Activated CD8-positive, alpha-beta T cell treated with anti-CD3 and anti-CD28 coated beads for 36 hours (primary cell): ENCODE data around the gene RANBP10. TPM values are rescaled to one million over a fixed set of nuclear protein-coding genes. Genes with fewer than 3 reads are reported as not detected.

Experiments used
- ATAC-seq: fragments of 200-7000 bp; cut with Tn5 transposase; one replicate; pipeline ENCODE4 v1.10.0; 2021; ENCODE audit warnings: mild to moderate bottlenecking, moderate library complexity
- CTCF ChIA-PET: fragments of 350-600 bp; sonication (Branson Sonifier 250); formaldehyde crosslinking; loops from one replicate; lab custom pipeline; 2021; ENCODE audit warnings: antibody characterized with exemption; lab: Charles Lee
- POLR2A ChIA-PET: fragments of 350-600 bp; sonication (Branson Sonifier 250); formaldehyde crosslinking; loops from one replicate; lab custom pipeline; 2021; ENCODE audit warnings: antibody characterized with exemption; lab: Charles Lee
- DNase-seq: peaks from one replicate; pipeline ENCODE4 v3.0.0-alpha.2; 2020
- H3K27ac Mint-ChIP-seq: one replicate; pipeline ENCODE4 v1.8.0; 2021; ENCODE audit warnings: mild to moderate bottlenecking, mixed read lengths
- H3K27me3 Mint-ChIP-seq: one replicate; pipeline ENCODE4 v1.8.0; 2021; ENCODE audit warnings: mixed read lengths
- H3K36me3 Mint-ChIP-seq: one replicate; pipeline ENCODE4 v1.8.0; 2021; ENCODE audit warnings: low read depth, mixed read lengths
- H3K4me1 Mint-ChIP-seq: one replicate; pipeline ENCODE4 v1.8.0; 2021; ENCODE audit warnings: low read depth, mixed read lengths
- H3K4me3 Mint-ChIP-seq: one replicate; pipeline ENCODE4 v1.8.0; 2021; ENCODE audit warnings: mild to moderate bottlenecking, moderate library complexity, mixed read lengths
- H3K9me3 Mint-ChIP-seq: one replicate; pipeline ENCODE4 v1.8.0; 2021; ENCODE audit warnings: mixed read lengths
- intact Hi-C: fragments of 100-400 bp; cut with micrococcal nuclease; formaldehyde crosslinking; loops from one replicate; pipeline ENCODE4 v1.10.0; 2022
- total RNA-seq, 2 experiments: library from RNA; stranded (reverse); gene quantifications; one replicate each; pipeline ENCODE4 v1.2.3, GENCODE V29; 2021
- TF ChIP-seq, protein P1 (sequence below): fragments of 200-600 bp; IDR thresholded peaks from one replicate; pipeline ENCODE4 v1.8.0; 2022; ENCODE audit warnings: antibody characterized with exemption, mild to moderate bottlenecking

The RANBP10 gene
- total RNA-seq, 2 experiments from 2014 or later = 15.9 to 18.9 TPM

DNA sequence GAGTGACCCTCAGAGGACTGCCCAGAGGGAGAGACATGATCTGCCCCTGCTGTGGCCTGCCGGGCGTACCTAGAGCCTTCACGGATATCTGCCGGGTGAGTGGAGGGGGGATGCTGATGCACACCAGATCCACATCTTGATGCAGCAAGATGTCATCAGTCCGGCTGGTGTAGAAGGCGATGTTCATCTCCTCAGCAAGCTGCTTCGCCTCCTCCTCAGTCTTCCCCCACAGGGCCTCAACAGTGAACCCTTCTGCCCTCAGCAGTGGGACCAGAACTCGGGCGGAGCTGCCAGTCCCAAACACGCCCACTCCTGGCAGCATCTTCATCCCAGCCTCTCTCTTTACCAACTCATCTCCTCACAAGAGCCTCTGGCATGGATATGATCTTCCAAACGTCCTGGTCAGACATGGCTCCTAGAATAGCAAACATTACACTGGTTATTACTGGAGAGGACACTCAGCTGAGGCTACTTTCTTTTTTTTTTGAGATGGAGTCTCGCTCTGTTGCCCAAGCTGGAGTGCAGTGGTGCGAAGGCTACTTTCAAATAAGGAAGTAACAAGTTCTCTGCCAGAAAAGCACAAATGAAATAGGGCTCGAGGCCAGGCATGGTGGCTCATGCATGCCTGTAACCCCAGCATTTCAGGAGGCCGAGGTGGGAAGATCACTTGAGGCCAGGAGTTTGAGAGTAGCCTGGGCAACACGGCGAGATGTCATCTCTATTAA lies 120.8 kb downstream of the RANBP10 start:
- Mint-ChIP-seq H3K4me3 (no peak overlapping the region), H3K27me3 (no peaks in the 10 kb centered on the region), H3K27ac (no peak overlapping the region), H3K4me1 (no peaks in the 10 kb centered on the region), H3K9me3 (no peaks in the 10 kb centered on the region), H3K36me3 (peaks cover 10% of the 10 kb centered on the region)
- TF ChIP-seq, protein P1, sequence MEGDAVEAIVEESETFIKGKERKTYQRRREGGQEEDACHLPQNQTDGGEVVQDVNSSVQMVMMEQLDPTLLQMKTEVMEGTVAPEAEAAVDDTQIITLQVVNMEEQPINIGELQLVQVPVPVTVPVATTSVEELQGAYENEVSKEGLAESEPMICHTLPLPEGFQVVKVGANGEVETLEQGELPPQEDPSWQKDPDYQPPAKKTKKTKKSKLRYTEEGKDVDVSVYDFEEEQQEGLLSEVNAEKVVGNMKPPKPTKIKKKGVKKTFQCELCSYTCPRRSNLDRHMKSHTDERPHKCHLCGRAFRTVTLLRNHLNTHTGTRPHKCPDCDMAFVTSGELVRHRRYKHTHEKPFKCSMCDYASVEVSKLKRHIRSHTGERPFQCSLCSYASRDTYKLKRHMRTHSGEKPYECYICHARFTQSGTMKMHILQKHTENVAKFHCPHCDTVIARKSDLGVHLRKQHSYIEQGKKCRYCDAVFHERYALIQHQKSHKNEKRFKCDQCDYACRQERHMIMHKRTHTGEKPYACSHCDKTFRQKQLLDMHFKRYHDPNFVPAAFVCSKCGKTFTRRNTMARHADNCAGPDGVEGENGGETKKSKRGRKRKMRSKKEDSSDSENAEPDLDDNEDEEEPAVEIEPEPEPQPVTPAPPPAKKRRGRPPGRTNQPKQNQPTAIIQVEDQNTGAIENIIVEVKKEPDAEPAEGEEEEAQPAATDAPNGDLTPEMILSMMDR = no peak
- POLR2A ChIA-PET = interaction anchor here (0.9 kb wide), 1 partner anchor 174 kb away, joined by 3 read pairs; no protein-coding TSS in a partner anchor
- intact Hi-C loops = no loop called here
- no peak for DNase-seq
- CTCF ChIA-PET = no interaction called here
- ATAC-seq = no peak

DNA sequence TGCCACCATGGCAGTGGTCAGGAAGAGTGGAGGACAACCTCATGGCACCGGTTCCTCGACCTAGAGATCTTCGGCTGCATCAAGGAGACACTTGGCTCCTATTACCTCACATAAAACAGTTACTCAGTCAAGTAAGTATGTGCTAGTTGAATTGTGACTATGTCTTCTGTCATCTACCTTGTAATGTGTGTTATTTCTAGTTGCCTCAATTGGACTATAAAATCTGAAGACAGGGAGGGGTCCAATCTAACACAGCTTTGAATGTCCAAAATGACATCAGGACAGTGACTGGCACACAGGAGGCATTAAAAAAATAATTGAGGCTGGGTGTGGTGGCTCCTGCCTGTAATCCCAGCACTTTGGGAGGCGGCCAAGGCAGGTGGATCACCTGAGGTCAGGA lies 122.6 kb downstream of the RANBP10 start:
- DNase-seq (no peak), ATAC-seq (no peak)
- intact Hi-C loops = no loop called here
- Mint-ChIP-seq H3K27ac (no peak overlapping the region), H3K4me1 (no peaks in the 10 kb centered on the region), H3K9me3 (no peaks in the 10 kb centered on the region), H3K36me3 (peaks cover 10% of the 10 kb centered on the region), H3K27me3 (no peaks in the 10 kb centered on the region), H3K4me3 (no peak overlapping the region)
- TF ChIP-seq, protein P1 = no peak
- ChIA-PET CTCF (interaction anchor here (2.0 kb wide), 2 partner anchors 11 to 133 kb away, joined by 7 to 10 read pairs; no protein-coding TSS in a partner anchor), POLR2A (no interaction called here)

DNA sequence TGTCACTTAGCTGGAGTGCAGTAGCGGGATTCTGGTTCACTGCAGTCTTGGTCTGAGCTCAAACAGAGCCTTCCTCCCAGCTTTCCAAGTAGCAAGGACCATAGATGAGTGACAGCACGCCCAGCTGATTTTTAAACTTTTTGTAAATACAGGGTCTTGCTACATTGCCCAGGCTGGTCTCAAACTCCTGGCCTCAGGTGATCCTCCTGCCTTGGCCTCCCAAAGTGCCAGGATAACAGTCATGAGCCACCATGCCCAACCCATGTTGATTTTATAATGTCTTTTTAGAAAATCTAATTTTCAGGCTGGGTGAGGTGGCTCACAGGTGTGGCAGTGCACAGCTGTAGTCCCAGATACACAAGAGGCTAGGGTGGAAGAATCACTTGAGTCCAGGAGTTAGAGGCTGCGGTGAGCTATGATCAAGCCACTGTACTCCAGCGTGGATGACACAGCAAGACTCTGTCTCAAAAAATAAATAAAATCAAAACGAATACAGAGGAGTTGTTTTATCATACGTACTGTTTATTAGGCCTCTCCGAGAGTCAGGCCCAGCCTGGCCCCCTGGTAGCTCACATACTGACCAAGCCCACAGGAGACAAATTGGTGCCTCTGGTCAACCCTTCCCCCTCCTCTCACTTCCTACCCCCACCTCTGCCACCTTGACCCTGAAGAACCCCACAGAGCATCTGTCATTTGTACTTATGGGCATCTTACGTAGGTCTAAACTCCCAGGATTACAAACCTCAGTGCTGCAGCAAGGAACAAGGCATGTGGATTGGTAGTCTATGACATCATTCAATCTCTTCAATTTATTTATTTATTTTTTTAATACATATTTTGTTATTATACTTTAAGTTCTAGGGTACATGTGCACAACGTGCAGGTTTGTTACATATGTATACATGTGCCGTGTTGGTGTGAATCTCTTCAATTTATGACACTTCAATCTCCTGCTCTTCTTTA lies 126.1 kb downstream of the RANBP10 start:
- DNase-seq = no peak
- ChIA-PET POLR2A (interaction anchor here (1.1 kb wide), 1 partner anchor 13 kb away, joined by 3 read pairs; no protein-coding TSS in a partner anchor), CTCF (interaction anchor here (1.2 to 1.3 kb wide), 3 partner anchors 8 to 12 kb away, joined by 3 to 4 read pairs (median 4); no protein-coding TSS in a partner anchor)
- intact Hi-C loops = no loop called here
- Mint-ChIP-seq H3K27me3 (no peaks in the 10 kb centered on the region), H3K27ac (no peak overlapping the region), H3K4me3 (no peak overlapping the region), H3K9me3 (no peaks in the 10 kb centered on the region), H3K36me3 (peaks cover 7% of the 10 kb centered on the region), H3K4me1 (no peaks in the 10 kb centered on the region)
- TF ChIP-seq, protein P1 = no peak
- ATAC-seq = no peak

DNA sequence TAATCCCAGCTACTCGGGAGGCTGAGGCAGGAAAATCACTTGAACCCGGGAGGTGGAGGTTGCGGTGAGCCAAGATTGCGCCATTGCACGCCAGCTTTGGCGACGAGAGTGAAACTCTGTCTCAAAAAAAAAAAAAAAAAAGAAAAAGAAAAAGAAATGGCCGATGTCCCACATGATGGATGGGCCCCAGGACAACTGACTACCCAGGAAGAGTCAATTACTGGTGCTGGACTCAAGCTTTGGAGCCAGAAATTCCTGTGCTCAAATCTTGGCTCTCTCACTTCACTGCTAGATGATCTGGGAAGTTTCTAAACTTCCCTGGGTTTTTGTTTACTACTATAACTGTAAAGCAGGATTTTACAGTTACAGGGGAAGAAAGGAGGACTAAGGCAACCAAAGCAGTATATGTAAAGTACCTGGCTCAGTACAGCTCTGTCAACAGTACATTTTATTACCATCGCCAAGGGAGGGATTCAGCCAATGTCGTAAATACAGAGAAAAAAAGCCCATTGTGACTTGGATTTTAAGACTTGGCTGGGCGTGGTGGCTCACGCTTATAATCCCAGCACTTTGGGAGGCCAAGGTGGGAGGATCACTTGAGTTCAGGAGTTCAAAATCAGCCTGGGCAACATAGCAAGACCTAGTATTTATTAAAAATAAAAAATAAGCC lies 127.9 kb downstream of the RANBP10 start:
- H3K4me3 Mint-ChIP-seq = no peak overlapping the region
- DNase-seq = no peak
- no peaks in the 10 kb centered on the region for H3K27me3 Mint-ChIP-seq
- ChIA-PET POLR2A (no interaction called here), CTCF (no interaction called here)
- no peak overlapping the region for H3K27ac Mint-ChIP-seq
- intact Hi-C loops = no loop called here
- H3K9me3 Mint-ChIP-seq = no peaks in the 10 kb centered on the region
- H3K36me3 Mint-ChIP-seq = peaks cover 2% of the 10 kb centered on the region
- no peaks in the 10 kb centered on the region for H3K4me1 Mint-ChIP-seq
- no peak for ATAC-seq
- TF ChIP-seq, protein P1 = no peak
